ENCODE data around the gene CDT1.
"Not testable (repeated sequence)": the region's sequence is repeated elsewhere in the genome, so short reads cannot be mapped to it uniquely, and the experiment has no call there.

Gene CDT1

DNA sequence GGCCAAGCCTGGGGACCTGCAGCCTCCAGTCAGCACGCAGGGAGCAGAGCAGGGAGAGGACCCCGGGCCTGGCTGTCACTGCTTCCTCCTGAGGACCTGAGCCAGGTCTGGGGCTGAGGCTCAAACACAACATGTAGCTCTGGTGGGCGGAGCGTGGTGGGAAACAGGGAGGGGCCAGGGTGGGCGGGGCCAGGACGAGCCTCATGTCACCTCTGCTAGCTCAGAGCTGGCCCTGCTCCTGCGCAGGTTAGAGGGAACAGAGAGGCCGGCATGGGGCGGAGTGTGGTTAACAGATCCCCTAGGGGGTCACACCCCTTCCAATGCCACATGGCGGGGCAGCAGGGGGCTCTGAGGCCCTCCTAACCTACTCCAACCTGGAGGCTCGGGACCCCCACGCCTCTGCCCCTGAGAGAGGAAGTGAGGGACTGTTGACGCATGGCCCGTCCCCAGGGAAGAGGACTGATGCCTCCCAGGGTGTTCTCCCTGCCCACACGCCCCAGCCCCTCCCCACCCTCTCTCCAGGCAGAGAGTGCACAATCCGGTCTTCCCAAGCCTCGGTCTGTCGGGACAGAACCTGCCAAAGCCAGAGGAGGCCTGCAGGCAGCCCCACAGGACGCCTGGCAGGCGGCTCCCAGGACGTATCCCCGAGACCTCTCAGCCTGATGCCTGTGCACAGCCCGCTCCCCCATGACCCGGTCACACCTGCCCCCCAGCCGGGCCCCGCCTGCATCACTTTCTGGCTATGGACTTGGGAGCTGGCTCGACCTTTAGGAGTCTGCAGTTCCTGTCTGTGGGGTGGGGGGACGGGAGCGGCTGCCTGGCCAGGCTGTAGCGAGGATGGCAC lies 33.8 kb upstream of the CDT1 start:
- DNase-seq, result no peak

DNA sequence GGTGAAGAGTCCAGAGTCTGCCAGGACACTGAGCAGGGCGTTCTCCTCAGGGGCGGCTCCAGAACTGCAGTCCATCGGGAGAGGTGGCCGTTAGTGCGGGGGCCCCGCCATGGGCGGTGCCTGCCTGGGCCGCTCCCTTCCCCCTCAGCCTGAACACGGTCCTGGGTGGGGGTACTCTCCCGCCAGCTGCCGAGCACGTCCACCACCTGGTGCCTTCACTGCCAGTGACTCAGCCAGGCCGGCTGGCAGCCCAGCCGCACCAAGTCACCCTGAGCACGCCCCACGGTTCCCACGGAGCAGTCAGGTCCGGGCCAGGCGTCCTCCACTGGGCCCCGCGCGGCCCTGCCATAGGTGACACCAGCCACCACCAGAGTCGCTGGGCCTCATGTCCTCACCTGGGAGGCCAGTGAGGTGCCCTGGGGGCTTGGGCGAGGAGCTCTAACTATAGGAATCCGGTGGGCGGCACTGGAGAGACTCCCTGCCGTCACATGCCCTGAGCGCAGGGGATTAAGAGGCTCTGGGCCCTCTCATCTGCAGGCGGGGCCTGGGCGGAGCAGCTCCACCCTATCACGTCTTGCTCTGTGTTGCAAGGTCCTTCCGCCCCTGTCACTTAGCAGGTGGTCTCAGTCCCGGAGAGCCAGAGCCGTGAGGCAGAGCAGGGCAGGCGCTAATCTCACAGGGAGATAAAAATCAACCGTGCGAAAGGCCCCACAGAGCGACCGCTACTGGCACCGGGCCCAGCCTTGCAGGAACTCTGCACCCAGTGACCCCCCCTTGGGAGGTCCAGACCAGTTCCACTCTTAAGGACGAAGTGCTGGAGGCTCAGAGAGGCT lies 32.9 kb upstream of the CDT1 start:
- peak; percentile 48 for DNase-seq

DNA sequence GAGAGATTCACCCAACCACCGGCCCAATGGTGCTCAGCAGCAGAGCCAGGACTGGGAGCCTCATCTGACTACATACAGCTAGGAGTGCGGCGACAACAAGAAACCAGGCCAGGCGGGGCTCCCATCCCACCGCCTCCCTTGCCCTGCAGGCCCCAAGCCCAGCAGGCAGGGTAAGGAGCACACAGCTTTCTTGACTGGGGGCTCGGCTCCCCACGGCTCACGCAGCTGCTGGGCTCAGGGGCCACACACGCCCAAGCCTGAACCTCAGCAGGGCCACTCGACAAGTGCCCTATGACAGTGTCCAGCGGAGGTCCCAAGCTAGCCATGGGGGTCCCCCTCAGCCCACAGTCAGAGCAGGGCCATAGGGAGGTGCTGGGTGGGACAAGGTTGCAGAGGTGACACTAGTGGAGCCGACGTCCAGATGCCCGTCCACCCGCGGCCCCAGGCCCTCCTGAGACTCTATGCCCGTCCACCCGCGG lies 32.3 kb upstream of the CDT1 start:
- no peak for DNase-seq

DNA sequence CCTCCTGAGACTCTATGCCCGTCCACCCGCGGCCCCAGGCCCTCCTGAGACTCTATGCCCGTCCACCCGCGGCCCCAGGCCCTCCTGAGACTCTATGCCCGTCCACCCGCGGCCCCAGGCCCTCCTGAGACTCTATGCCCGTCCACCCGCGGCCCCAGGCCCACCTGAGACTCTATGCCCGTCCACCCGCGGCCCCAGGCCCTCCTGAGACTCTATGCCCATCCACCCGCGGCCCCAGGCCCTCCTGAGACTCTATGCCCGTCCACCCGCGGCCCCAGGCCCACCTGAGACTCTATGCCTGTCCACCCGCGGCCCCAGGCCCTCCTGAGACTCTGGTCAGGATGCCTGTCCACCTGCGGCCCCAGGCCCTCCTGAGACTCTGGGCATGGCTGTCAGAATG lies 31.8 kb upstream of the CDT1 start:
- not testable (repeated sequence) for DNase-seq

DNA sequence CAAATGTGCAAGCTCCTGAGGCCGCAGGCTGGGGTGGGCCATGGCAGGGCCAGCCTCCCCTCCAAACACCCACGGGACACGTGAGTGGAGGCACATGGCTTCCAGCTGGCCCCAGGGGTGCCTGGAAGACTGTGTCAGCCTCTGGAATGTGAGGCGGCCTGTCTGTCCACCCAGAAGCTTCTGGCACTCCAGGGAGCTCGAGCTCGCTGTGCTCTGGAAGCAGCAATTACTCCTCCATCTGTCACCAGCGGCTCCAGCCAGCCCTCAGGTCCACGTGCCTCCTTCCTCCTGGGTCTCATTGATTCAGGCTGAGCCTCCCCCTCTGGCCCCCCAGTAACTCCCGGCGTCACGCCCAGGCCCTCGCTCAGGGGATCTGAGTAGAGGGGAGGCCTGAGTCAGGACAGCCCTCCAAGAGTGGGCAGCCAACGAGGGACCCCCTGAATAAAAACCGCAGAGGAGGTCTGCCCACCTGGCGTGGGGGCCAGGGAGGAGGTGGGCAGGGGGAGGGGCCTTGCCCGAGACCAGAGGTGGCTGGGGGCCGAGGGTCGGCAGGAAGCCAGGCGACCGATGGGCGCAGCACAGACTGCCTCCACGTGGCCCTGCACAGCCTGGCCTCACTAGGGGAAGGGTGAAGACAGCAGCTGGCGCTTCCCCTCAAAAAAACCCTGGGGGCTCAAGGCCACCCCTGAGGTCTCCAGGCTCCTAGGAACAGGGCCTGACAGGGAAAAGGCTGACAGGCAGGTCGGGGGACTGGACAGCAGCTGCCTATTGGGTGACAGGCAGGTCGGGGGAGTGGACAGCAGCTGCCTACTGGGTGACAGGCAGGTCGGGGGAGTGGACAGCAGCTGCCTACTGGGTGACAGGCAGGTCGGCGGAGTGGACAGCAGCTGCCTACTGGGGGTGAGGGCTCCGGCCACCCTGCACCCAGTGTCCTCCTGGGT lies 30.4 kb upstream of the CDT1 start:
- peak; percentile 28 for DNase-seq

DNA sequence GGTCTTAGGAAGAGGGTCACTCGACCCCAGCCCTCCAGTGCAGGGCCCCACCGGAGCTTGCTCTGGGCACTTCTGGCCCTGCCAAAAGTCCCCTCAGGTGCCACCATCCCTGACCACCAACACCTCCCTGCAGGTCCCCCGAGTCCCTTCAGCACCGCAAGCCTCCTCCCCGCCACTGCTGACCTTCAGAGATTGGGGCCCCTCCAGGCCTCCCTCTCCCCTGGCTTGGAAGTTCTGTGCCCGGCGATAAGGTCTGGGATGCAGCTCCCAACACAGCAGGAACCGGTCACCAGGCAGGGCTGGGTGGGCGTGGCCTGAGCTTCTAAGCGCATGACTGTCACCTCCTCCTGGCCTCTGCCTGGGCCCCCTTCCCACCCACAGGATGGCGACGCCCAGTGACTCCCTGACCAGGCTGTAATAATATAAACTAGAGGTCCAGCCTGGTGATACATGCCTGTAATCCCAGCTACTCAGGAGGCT lies 29.7 kb upstream of the CDT1 start:
- DNase-seq, result peak; percentile 55

DNA sequence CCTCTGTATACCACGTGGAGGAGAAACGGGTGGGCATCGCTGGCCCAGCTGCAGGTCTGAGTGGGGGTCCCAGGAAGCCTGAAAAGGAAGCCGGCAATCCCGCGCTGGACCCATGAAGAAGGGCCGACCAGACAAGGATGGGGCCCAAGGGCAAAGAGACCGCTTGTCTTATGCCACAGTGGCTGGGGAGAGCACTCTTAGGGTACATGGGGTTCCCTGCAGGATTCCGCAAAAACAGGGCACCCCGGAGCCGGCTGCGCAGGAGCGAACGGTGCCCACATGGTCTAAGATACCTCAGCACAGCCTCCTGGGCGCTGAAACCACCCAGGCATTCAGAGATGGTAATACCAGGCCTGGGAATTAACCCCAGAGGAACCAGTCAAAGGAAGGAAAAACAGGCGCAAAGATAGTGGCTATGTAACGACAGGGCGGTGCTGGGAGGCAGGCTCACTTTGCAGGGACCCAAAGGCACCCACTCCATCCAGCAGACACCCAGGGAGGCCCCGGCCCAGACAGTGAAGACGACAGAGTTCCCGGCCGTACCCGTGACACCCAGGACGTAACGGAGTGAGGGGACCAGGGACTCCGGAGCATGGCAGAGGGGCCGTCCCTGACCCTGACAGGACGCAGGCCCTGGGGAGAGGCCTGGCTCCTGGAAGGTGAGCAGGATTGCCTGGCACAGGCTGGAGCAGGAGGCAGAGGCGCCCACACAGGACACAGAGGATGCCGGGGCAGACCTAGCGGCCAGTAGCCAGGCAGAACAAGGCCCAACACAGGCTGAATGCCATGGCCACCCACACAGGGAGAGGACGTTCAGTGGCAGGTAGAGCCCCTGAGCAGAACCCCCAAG lies 28.8 kb upstream of the CDT1 start:
- no peak for DNase-seq

DNA sequence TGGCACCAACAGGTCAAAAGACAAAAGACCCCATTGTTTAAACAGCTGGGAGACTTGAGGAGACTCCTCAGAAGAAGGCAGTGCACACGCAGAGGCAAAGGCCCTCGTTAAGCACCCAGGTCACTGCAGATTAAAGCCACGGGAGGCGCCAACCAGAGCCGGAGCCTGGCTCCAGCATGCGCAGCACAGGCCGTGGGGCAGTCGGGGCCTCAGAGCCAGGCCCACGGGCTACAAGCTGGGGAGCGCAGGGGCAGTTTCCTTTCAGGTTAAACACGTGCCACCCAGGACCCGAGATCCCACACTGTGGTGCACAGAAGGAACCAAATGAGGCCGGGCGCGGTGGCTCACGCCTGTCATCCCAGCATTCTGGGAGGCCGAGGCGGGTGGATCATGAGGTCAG lies 27.8 kb upstream of the CDT1 start:
- no peak for DNase-seq

DNA sequence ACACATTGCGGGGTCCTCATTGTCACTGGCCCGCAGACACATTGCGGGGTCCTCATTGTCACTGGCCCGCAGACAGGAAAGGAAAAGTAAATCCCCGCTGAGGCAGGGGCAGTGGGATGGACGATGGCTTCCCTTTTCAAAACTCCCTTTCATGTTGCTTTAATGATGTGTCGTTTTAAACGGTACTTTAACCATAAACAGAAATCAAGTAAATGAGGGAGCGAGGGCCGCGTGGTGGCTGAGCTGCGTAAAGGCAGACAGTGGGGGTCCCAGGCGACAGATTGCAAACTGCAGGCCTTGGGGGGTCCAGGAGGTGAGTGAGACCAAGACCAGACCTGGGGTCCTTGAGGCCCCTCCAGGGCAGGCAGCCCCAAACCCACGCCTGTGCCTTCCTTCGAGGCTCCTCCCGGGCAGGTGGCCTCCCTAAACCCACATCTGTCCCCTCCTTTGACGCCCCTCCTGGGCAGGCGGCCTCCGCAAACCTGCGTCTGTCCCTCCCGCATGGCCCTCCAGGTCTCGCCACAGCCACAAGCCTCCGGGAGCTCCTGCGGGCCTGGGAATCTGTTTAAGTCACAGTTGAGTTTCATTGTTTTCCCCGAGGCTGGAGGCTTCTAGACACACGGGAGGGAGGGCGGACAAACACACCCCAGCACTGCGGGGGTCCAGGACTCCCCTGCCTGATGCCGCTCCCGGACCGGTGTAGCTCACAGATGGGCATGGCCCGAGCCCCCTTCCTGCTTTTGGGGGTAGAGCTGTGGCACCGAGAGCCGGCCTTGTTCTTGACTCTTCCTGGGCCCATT lies 25.9 kb upstream of the CDT1 start:
- no peak for DNase-seq

DNA sequence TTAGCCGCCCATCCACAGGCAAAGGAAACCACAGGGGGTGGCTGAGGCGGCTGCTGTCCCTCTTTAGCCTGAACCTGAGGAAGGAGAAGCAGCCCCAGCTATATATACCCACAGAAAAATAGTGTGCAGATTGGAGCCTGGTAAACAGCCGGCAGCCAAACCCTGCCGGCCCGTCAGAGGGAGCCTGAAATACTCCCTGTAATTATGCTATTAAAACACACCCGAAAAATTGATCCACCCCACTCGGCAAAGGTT lies 25.4 kb upstream of the CDT1 start:
- DNase-seq, result no peak

DNA sequence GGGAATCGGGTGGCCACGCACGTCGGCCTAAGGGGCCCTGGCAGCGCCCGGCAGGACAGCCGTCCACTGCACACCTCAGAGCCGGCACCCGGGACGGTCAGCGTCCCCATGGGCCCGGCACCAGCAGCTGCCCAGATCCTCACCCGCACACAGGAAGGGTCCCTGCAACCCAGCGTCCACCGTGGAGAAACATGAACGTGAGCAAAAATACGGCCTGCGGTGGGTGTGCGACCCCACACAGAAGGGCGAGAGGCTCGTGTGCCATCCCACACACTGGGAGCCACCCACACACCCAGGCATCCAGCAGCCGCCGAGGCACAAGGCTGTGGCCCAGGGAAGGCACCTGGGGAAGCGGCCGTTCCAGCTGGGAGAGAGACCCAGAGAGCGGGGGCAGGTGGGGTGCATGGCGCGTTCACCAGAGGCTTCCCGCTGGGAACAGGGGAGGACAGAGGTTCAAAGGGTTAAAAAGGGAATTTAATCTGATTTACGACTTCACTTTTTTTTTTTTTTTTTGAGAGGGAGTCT lies 25.0 kb upstream of the CDT1 start:
- DNase-seq, result no peak

DNA sequence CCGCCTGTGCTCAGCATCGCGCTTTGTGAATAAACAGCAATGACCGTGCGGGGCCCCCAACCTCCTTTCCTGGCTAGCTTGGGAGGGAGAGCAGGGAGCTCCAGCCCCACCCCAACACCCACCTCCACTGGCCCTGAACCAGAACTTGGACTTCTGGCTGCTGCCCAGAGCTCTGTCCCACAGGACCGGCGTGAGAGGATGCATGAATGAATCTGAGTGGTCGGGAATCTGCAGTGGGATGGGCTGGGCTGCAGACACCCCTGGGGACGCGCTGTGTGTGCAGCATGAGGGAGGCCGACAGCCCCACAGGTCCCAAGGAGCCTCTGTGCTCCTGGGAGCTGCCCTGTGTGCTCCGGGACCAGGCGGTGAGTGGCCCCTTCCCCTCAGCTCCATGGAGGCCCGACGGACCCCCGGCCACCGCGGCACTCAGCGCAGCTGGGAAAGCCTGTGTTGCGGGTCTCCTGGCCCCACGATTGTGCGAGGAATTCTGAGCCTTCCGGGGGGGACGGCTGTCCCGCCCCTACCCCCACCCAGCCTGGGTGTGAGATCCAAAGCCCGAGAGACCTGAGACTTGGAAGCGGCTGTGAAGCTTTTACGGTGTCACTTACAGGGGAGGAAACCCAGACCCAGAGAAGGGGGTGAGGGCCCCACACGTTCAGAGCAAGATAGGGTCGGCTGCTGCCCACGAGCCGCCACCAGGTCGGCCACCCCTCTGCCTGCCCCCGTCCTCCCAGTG lies 24.0 kb upstream of the CDT1 start:
- DNase-seq, result no peak

DNA sequence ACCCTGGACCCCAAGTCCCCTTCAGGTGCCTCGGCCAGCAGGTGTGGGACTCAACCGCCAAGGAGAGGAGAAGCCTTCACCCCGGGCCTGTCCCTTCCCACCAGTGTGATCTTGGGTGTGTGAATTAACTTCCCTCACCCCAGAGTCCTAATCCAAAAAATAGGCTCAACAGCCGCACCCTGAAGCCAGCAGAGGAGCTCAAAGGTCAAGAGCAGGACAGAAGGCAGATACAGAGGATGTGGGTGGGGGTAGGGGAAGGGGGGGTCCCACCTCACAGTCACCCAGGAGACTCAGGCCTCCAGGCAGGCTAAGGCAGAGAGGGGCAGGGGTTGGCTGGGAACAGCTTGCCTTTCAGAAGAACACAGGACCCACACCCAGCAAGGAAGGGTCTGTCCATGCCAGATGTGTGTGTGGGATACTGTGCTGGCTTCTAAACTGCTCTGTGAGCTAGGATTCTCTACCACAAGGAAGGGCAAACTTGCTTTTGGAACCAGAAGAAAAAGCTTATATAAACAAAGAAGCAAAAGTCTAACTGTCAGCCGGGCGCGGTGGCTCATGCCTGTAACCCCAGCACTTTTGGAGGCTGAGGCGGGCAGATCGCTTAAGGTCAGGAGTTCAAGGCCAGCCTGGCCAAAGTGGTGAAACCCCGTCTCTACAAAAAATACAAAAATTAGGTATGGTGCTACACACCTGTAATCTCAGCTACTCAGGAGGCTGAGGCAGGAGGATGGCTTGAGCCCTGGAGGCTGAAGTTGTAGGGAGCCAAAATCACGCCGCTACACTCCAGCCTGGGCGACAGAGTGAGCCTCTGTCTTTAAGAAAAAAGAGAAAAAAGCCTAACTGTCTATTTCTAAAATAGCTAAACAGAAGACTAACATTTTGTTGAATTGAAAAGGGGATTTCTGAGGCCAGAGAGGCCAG lies 23.2 kb upstream of the CDT1 start:
- no peak for DNase-seq

DNA sequence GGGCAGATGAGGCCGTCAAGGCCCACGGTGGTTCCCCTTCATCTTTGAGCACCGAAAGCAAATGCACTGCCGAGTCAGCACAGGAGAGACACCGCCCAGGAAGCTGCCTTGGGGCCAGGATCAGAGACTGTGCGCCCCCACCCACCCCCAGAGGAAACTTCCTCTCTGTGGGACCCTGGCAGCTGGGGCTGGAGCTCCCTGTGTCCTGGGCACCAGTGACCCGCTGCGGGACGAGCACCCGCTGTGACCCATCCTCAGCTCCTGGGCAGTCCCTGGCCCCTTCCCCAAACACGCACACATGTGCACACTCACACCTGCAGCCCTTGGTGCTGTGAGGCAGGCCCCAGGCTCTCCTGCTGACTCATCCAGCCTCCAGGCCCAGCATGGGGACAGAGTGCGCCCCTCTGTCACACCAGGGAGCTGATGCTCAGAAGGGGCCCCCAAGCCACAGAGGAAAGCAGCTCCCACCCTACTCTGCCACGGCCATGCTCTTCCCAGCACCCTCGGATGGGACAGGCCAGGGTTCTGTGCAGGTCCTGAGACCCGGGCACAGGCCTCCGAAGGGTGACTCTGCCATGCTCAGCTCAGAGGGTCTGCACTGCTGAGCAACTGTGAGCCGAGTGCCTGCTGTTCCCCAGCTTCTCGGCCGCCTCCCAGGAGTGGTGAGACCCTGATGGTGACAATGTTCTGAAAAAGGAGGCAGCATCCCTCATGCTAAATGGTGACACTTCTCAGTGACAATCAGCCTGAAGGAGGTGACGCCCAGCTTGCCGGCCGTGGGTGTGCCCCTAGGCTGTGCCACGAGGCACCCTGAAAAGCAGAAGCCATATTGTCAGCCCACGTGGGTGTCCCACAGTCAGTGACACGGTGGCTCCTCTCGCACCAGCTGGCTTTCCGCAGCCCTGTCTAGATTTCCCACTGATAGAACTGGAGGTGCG lies 22.2 kb upstream of the CDT1 start:
- no peak for DNase-seq

DNA sequence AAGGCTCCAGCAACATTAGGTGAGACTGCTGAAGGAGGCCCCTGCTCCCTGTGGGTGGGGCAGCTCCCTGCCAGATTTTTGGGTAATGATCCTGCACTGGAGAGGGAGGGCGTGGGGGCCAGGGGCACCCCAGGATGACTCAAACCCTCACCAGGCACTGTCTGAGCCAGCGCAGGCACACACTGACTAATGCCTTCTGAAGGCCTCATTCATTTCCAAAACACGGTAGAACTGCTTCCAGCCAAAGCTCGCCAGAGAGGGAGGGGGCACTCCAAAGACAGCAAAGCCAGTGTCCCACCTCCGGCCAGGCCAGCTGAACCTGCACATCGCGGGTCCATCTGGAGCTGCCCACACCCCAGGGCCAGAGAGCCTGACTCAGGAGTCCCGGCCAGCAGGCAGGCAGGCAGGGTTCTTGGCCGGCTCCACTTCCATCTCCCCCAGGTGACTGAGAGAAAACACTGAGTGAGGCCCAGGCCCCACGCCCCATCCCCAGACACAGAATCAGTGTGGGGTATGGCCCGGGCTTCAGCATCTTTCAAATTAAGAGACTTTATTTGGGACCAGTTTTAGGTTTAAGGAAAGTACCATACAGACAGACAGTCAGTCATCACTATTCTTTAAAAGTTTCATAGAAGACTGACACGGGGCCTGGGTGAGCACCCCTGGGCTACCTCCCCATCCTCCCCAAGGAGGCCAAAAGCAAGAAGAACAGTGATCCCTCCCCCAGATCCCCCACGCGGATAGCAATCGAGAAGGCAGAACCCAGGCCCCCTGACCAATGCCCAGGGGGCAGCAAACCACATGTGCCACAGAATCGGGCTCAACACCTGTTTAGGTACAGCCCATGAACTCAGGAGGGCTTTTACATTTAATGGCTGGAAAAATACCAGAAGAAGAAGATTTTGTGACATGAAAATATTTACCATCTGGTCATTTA lies 20.9 kb upstream of the CDT1 start:
- peak; percentile 92 for DNase-seq

DNA sequence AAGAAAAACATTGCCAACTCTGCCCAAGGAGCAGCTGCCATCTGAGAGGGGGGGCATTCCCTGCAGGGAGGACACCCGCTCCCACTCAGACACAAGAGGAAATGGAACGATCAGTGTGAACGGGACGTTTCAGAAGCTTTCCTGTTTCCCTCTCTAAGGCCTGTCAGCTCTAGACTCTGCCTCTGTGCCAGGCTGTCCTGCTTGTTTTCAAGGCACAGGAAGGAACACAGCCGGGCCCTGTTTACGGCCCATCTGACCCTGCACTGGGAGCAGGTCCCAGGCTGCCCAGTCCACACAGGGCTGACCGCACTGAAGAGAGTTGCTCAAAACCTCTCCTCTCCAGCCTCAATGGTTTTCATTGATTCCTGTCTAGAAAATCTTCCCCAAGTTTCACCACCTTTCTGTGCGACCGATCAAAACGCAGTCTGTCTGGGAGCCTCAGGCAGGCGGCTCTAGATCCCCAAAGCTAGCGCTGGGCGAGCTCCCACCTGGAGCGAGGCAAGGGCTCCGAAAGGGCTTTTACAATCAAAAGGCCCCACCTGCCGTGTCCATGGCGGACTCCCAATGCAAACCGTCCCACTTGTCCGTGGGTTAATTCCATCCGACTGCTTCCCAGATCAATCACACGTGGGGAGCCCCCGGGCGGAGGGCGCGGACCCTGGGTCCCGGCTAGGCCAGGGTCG lies 20.1 kb upstream of the CDT1 start:
- no peak for DNase-seq
